Right lobe of liver (tissue), 6 donors: ENCODE data around the gene EMILIN2. TPM values are rescaled to one million over a fixed set of nuclear protein-coding genes. Genes with fewer than 3 reads are reported as not detected.
"Not testable (repeated sequence)": the region's sequence is repeated elsewhere in the genome, so short reads cannot be mapped to it uniquely, and the experiment has no call there.

ENCODE experiments used
- ATAC-seq, 4 donors: fragments of 200-7000 bp; cut with Tn5 transposase; one replicate each; pipeline ENCODE4 v1.9.1; 2020; ENCODE audit warnings: mild to moderate bottlenecking in 4 of 4, moderate library complexity in 4 of 4
- DNase-seq, 3 donors: peaks; one replicate each; pipeline ENCODE4 v3.0.0-alpha.2; 2020
- H3K27ac ChIP-seq, 3 donors: fragments of 200-600 bp; one replicate each; pipeline ENCODE4 v1.8.0; 2022
- H3K27me3 ChIP-seq, 2 donors: fragments of 200-600 bp; one replicate each; pipeline ENCODE4 v1.8.0; 2022
- H3K36me3 ChIP-seq, 4 donors: fragments of 200-600 bp; sonication (generic) in 1 of 4; one replicate each; pipeline versions ENCODE4 v1.5.1 to v1.8.0; 2017 to 2022; ENCODE audit warnings: control low read depth in 1 of 4
- H3K4me1 ChIP-seq, 4 donors: fragments of 200-600 bp; sonication (generic) in 1 of 4; one replicate each; pipeline versions ENCODE4 v1.5.1 to v1.8.0; 2017 to 2022; ENCODE audit warnings: control low read depth in 1 of 4
- H3K4me3 ChIP-seq, 3 donors: fragments of 200-600 bp; one replicate each; pipeline ENCODE4 v1.8.0; 2022
- H3K9me3 ChIP-seq, 4 donors: fragments of 200-600 bp; sonication (generic) in 1 of 4; one replicate each; pipeline versions ENCODE4 v1.5.1 to v1.8.0; 2017 to 2022; ENCODE audit warnings: control low read depth in 1 of 4
- CTCF ChIP-seq, 4 donors: fragments of 200-600 bp in 3 of 4; fragments of 450-650 bp in 1 of 4; IDR thresholded peaks; one replicate each; pipeline versions ENCODE4 v1.5.1 to v1.8.0; 2016 to 2022; ENCODE audit warnings: antibody characterized with exemption in 4 of 4, mild to moderate bottlenecking in 2 of 4
- POLR2A ChIP-seq: fragments of 450-650 bp; IDR thresholded peaks from one replicate; pipeline ENCODE4 v1.6.1; 2017; ENCODE audit warnings: antibody characterized with exemption, mild to moderate bottlenecking
- whole genome bisulfite sequencing: methylation state at CpG from one replicate; pipeline ENCODE4 v1.1.6; 2018; ENCODE audit warnings: low coverage, low lambda C conversion rate; ENCODE audit not compliant: insufficient coverage; ENCODE audit errors: missing lambda C conversion rate; 5-methylcytosine and 5-hydroxymethylcytosine counted together
- intact Hi-C, 2 donors: fragments of 100-400 bp; cut with DNase I; formaldehyde crosslinking; loops; one replicate each; pipeline versions ENCODE4 v1.11.2 to v1.14.1; 2022
- total RNA-seq, 6 experiments: library from RNA; depleted of rRNA in 2 of 6; stranded (reverse); fragments of >200 nt in 2 of 6; fragmentation: NEBNext Ultra II Directional in 3 of 6; extraction: Animal tissue kit (Norgen Biotek cat#: 25700) in 3 of 6; gene quantifications; one replicate each; pipeline versions ENCODE4 v1.1.0 to v1.2.4, GENCODE V29; 2016 to 2023
- donor health status: DM: no; HTN: yes; CAD: no.
- donor health status: DM: no; HTN: no; CAD: no.
- donor health status: DM: no; HTN: no; CAD: no.
- donor health status: DM: no; HTN: yes; CAD: no.
- donor health status: DM: no; HTN: yes; CAD: no.

Gene EMILIN2
- total RNA-seq, 6 experiments from 2014 or later, result 0.99 to 4.4 (median 2.3) TPM

- H3K9me3 ChIP-seq, result no peaks in the 10 kb centered on the region
- DNase-seq, result no peak
- WGBS, result 90% methylated on average over 5 of the region's 11 CpGs
- no peaks in the 10 kb centered on the region for H3K27me3 ChIP-seq
- ATAC-seq, result no peak
- H3K4me3 ChIP-seq, result no peak overlapping the region
- no peaks in the 10 kb centered on the region for H3K4me1 ChIP-seq
- no peak for TF ChIP-seq POLR2A
- no peak for TF ChIP-seq CTCF (IDR thresholded peaks at IDR 0.05)
- intact Hi-C loops, result no loop called here
- no peak overlapping the region for H3K27ac ChIP-seq
- peaks cover 0 to 71% (median 42%) of the 10 kb centered on the region in 4 donors for H3K36me3 ChIP-seq
Observed at GRCh38 chr18:2914881-2915240, 68.1 kb downstream of the EMILIN2 start.

- H3K4me1 ChIP-seq, H3K4me3 ChIP-seq, ATAC-seq, DNase-seq, H3K27ac ChIP-seq, H3K9me3 ChIP-seq, intact Hi-C loops, H3K27me3 ChIP-seq: not testable (repeated sequence)
- peaks cover 0 to 77% (median 46%) of the 10 kb centered on the region in 4 donors for H3K36me3 ChIP-seq
- 90% methylated on average over 8 of the region's 16 CpGs for WGBS
Observed at GRCh38 chr18:2915486-2915885, 68.7 kb downstream of the EMILIN2 start.

GRCh38 chr18:2916184-2916583 is 69.4 kb downstream of the EMILIN2 start:
- 82% methylated on average over 5 of the region's 7 CpGs for WGBS
- H3K27me3 ChIP-seq, result no peaks in the 10 kb centered on the region
- TF ChIP-seq CTCF (IDR thresholded peaks at IDR 0.05), result no peak
- TF ChIP-seq POLR2A, result no peak
- DNase-seq (no peak), ATAC-seq (no peak)
- H3K9me3 ChIP-seq, result no peaks in the 10 kb centered on the region
- no peak overlapping the region for H3K27ac ChIP-seq
- H3K4me1 ChIP-seq, result no peaks in the 10 kb centered on the region
- H3K4me3 ChIP-seq, result no peak overlapping the region
- intact Hi-C loops, result no loop called here
- H3K36me3 ChIP-seq, result peaks cover 0 to 84% (median 53%) of the 10 kb centered on the region in 4 donors

- ATAC-seq (no peak), DNase-seq (no peak)
- H3K27me3 ChIP-seq, result no peaks in the 10 kb centered on the region
- H3K9me3 ChIP-seq, result no peaks in the 10 kb centered on the region
- no peak overlapping the region for H3K4me3 ChIP-seq
- H3K4me1 ChIP-seq, result no peaks in the 10 kb centered on the region
- H3K36me3 ChIP-seq, result peaks cover 0 to 97% (median 62%) of the 10 kb centered on the region in 4 donors
- 63% methylated on average over 12 of the region's 16 CpGs for WGBS
- H3K27ac ChIP-seq, result no peak overlapping the region
- intact Hi-C loops, result no loop called here
- no peak for TF ChIP-seq CTCF (IDR thresholded peaks at IDR 0.05)
- TF ChIP-seq POLR2A, result no peak
Observed at GRCh38 chr18:2917259-2918047, 70.6 kb downstream of the EMILIN2 start.

GRCh38 chr18:2918761-2919550 is 72.2 kb downstream of the EMILIN2 start:
- Histone ChIP-seq H3K27me3 (no peaks in the 10 kb centered on the region), H3K36me3 (peaks cover 0 to 99% (median 70%) of the 10 kb centered on the region in 4 donors), H3K4me3 (no peak overlapping the region), H3K27ac (no peak overlapping the region), H3K4me1 (no peaks in the 10 kb centered on the region), H3K9me3 (no peaks in the 10 kb centered on the region)
- no peak for TF ChIP-seq CTCF (IDR thresholded peaks at IDR 0.05)
- no peak for TF ChIP-seq POLR2A
- intact Hi-C loops, result no loop called here
- DNase-seq (no peak), ATAC-seq (no peak)
- 97% methylated on average over 5 of the region's 18 CpGs for WGBS
